Activated CD4-positive, alpha-beta memory T cell treated with anti-CD3 and anti-CD28 coated beads, Interleukin-2, amount 10 ng/mL, durations not matched to agents 7 days and 5 days (primary cell): ENCODE results near the gene PLD3. TPM values are rescaled to one million over a fixed set of nuclear protein-coding genes. Genes with fewer than 3 reads are reported as not detected.
"Not testable (repeated sequence)": the region's sequence is repeated elsewhere in the genome, so short reads cannot be mapped to it uniquely, and the experiment has no call there.

Source experiments
- CTCF ChIA-PET: fragments of 350-600 bp; sonication (Branson Sonifier 250); formaldehyde crosslinking; loops from one replicate; lab custom pipeline; 2021; ENCODE audit warnings: antibody characterized with exemption, inconsistent platforms; lab: Charles Lee
- POLR2A ChIA-PET: fragments of 350-600 bp; sonication (Branson Sonifier 250); formaldehyde crosslinking; loops from one replicate; lab custom pipeline; 2021; ENCODE audit warnings: antibody characterized with exemption; lab: Charles Lee
- DNase-seq: peaks from one replicate; pipeline ENCODE4 v3.0.0-alpha.2; 2020
- H3K27ac Mint-ChIP-seq: one replicate; pipeline ENCODE4 v1.8.0; 2021; ENCODE audit warnings: mild to moderate bottlenecking, mixed read lengths
- H3K27me3 Mint-ChIP-seq: one replicate; pipeline ENCODE4 v1.8.0; 2021; ENCODE audit warnings: mixed read lengths
- H3K36me3 Mint-ChIP-seq: one replicate; pipeline ENCODE4 v1.8.0; 2021; ENCODE audit warnings: low read depth, mixed read lengths
- H3K4me1 Mint-ChIP-seq: one replicate; pipeline ENCODE4 v1.8.0; 2021; ENCODE audit warnings: mixed read lengths
- H3K4me3 Mint-ChIP-seq: one replicate; pipeline ENCODE4 v1.8.0; 2021; ENCODE audit warnings: mild to moderate bottlenecking, mixed read lengths
- H3K9me3 Mint-ChIP-seq: one replicate; pipeline ENCODE4 v1.8.0; 2021; ENCODE audit warnings: mixed read lengths
- total RNA-seq, 2 experiments: library from RNA; stranded (reverse); gene quantifications; one replicate each; pipeline ENCODE4 v1.2.3, GENCODE V29; 2021

PLD3 gene
- total RNA-seq, 2 experiments from 2014 or later: 92.4 to 100 TPM

DNA sequence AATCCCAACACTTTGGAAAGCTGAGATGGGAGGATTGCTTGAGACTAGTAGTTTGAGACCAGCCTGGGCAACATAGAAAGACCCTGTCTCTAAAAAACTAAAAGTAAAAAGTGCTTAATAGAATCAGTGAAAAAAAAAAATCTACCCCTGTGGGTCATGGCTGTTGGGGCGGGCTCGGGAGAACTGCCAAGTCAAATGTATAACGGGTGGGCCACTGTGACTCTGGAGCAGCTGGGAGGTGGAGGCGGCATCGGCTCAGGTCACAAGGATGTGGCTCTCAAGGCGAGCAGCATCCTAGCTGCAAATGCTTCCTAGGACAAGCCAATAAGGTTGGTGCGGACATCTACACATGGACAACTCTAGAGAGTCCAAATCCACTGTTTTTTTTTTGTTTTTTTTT, 31.2 kb upstream of the PLD3 start:
- H3K27ac Mint-ChIP-seq: no peak overlapping the region
- H3K9me3 Mint-ChIP-seq: no peaks in the 10 kb centered on the region
- H3K36me3 Mint-ChIP-seq: peaks cover 21% of the 10 kb centered on the region
- CTCF ChIA-PET: no interaction called here
- no peaks in the 10 kb centered on the region for H3K27me3 Mint-ChIP-seq
- peaks cover 6% of the 10 kb centered on the region for H3K4me1 Mint-ChIP-seq
- H3K4me3 Mint-ChIP-seq: no peak overlapping the region
- POLR2A ChIA-PET: no interaction called here
- no peak for DNase-seq

- no peak overlapping the region for H3K27ac Mint-ChIP-seq
- H3K36me3 Mint-ChIP-seq: peaks cover 44% of the 10 kb centered on the region
- no peak overlapping the region for H3K4me3 Mint-ChIP-seq
- ChIA-PET POLR2A (no interaction called here), CTCF (no interaction called here)
- no peaks in the 10 kb centered on the region for H3K9me3 Mint-ChIP-seq
- DNase-seq: no peak
- H3K27me3 Mint-ChIP-seq: no peaks in the 10 kb centered on the region
- no peaks in the 10 kb centered on the region for H3K4me1 Mint-ChIP-seq
Measured at GRCh38 chr19:40320558-40320935, 27.9 kb upstream of the PLD3 start.

- no peaks in the 10 kb centered on the region for H3K27me3 Mint-ChIP-seq
- POLR2A ChIA-PET: no interaction called here
- H3K4me3 Mint-ChIP-seq: no peak overlapping the region
- H3K4me1 Mint-ChIP-seq: no peaks in the 10 kb centered on the region
- no peaks in the 10 kb centered on the region for H3K9me3 Mint-ChIP-seq
- no peak for DNase-seq
- peaks cover 49% of the 10 kb centered on the region for H3K36me3 Mint-ChIP-seq
- H3K27ac Mint-ChIP-seq: no peak overlapping the region
- CTCF ChIA-PET: interaction anchor here (0.6 kb wide), 1 partner anchor 16 kb away, joined by 3 read pairs; no protein-coding TSS in a partner anchor
Measured at GRCh38 chr19:40321076-40321475, 27.4 kb upstream of the PLD3 start.

GRCh38 chr19:40321566-40322270, 26.8 kb upstream of the PLD3 start:
- H3K4me3 Mint-ChIP-seq: no peak overlapping the region
- no peaks in the 10 kb centered on the region for H3K9me3 Mint-ChIP-seq
- H3K4me1 Mint-ChIP-seq: no peaks in the 10 kb centered on the region
- POLR2A ChIA-PET: interaction anchor here (1.1 kb wide), 1 partner anchor 16 kb away, joined by 3 read pairs; no protein-coding TSS in a partner anchor
- CTCF ChIA-PET: interaction anchor here (0.6 kb wide), 1 partner anchor 16 kb away, joined by 3 read pairs; no protein-coding TSS in a partner anchor
- H3K27me3 Mint-ChIP-seq: no peaks in the 10 kb centered on the region
- peaks cover 47% of the 10 kb centered on the region for H3K36me3 Mint-ChIP-seq
- no peak for DNase-seq
- no peak overlapping the region for H3K27ac Mint-ChIP-seq

GRCh38 chr19:40322271-40322610, 26.3 kb upstream of the PLD3 start:
- no peak for DNase-seq
- Mint-ChIP-seq H3K9me3 (no peaks in the 10 kb centered on the region), H3K27ac (no peak overlapping the region), H3K27me3 (no peaks in the 10 kb centered on the region), H3K36me3 (peaks cover 45% of the 10 kb centered on the region), H3K4me3 (no peak overlapping the region), H3K4me1 (no peaks in the 10 kb centered on the region)
- ChIA-PET CTCF (no interaction called here), POLR2A (interaction anchor here (1.1 kb wide), 1 partner anchor 17 kb away, joined by 3 read pairs; no protein-coding TSS in a partner anchor)

DNA sequence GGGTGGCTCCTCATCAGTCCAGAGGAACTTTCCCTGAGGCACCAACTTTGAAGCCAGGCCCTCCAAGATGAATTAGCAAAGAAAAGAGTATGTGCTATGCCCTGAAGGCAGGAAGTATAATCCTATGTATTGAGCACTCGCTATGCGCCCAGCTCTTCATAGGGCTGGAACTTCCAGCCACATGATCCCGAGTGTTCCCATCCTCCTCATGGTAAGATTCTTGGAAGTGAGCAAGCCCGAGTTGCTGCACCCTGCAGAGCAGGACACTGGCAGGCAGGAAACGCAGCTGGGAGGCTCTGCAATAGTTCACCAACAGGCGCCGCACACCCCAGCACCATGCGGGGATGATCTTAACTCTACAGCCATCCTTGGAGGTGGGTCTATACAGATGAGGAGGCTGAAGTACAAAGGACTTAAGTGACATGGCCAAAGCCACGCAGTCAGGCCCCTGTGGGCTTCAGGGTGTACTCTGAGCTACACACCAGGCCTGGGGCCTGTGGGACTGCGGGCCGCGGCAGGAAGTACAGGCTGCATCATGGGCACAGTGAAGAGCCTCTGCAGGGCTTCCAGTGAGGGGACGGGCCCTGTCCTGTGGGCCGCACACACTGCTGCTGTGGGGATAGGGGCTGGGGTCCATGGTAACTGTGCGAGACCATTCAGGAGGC, 25.4 kb upstream of the PLD3 start:
- Mint-ChIP-seq H3K27me3 (no peaks in the 10 kb centered on the region), H3K36me3 (peaks cover 53% of the 10 kb centered on the region), H3K4me1 (no peaks in the 10 kb centered on the region), H3K9me3 (no peaks in the 10 kb centered on the region), H3K4me3 (no peak overlapping the region), H3K27ac (no peak overlapping the region)
- ChIA-PET POLR2A (no interaction called here), CTCF (no interaction called here)
- DNase-seq: no peak

- H3K4me3 Mint-ChIP-seq: no peak overlapping the region
- no peaks in the 10 kb centered on the region for H3K9me3 Mint-ChIP-seq
- no peaks in the 10 kb centered on the region for H3K4me1 Mint-ChIP-seq
- ChIA-PET CTCF (no interaction called here), POLR2A (no interaction called here)
- peaks cover 58% of the 10 kb centered on the region for H3K36me3 Mint-ChIP-seq
- no peak overlapping the region for H3K27ac Mint-ChIP-seq
- no peak for DNase-seq
- no peaks in the 10 kb centered on the region for H3K27me3 Mint-ChIP-seq
Measured at GRCh38 chr19:40323705-40324104, 24.8 kb upstream of the PLD3 start.

GRCh38 chr19:40326201-40326600, 22.3 kb upstream of the PLD3 start:
- H3K27me3 Mint-ChIP-seq: no peaks in the 10 kb centered on the region
- no peak overlapping the region for H3K27ac Mint-ChIP-seq

GRCh38 chr19:40331052-40331451, 17.4 kb upstream of the PLD3 start:
- ChIA-PET POLR2A (no interaction called here), CTCF (interaction anchor here (1.8 kb wide), 1 partner anchor 26 kb away, joined by 8 read pairs; no protein-coding TSS in a partner anchor)
- Mint-ChIP-seq H3K9me3 (no peaks in the 10 kb centered on the region), H3K27me3 (no peaks in the 10 kb centered on the region), H3K4me1 (no peaks in the 10 kb centered on the region), H3K36me3 (peaks cover 53% of the 10 kb centered on the region), H3K27ac (no peak overlapping the region), H3K4me3 (no peak overlapping the region)
- DNase-seq: no peak

More at GRCh38 chr19:40326201-40326600, 22.3 kb upstream of the PLD3 start:
- Mint-ChIP-seq H3K36me3 (peaks cover 64% of the 10 kb centered on the region), H3K4me1 (no peaks in the 10 kb centered on the region), H3K4me3 (no peak overlapping the region), H3K9me3 (no peaks in the 10 kb centered on the region)
- CTCF ChIA-PET: no interaction called here
- no peak for DNase-seq
- POLR2A ChIA-PET: interaction anchor here (0.7 kb wide), 1 partner anchor 547 kb away, joined by 3 read pairs; no protein-coding TSS in a partner anchor

GRCh38 chr19:40332669-40333068, 15.8 kb upstream of the PLD3 start:
- Mint-ChIP-seq H3K27ac (no peak overlapping the region), H3K9me3 (no peaks in the 10 kb centered on the region), H3K36me3 (peaks cover 50% of the 10 kb centered on the region), H3K27me3 (no peaks in the 10 kb centered on the region), H3K4me1 (no peaks in the 10 kb centered on the region), H3K4me3 (no peak overlapping the region)
- ChIA-PET CTCF (no interaction called here), POLR2A (no interaction called here)
- no peak for DNase-seq

- H3K4me3 Mint-ChIP-seq, H3K27me3 Mint-ChIP-seq, H3K9me3 Mint-ChIP-seq, CTCF ChIA-PET, POLR2A ChIA-PET, H3K4me1 Mint-ChIP-seq, H3K27ac Mint-ChIP-seq, DNase-seq: not testable (repeated sequence)
- peaks cover 46% of the 10 kb centered on the region for H3K36me3 Mint-ChIP-seq
Measured at GRCh38 chr19:40333083-40333482, 15.4 kb upstream of the PLD3 start.

GRCh38 chr19:40335101-40335500, 13.4 kb upstream of the PLD3 start:
- Mint-ChIP-seq H3K9me3 (no peaks in the 10 kb centered on the region), H3K36me3 (peaks cover 35% of the 10 kb centered on the region), H3K27me3 (no peaks in the 10 kb centered on the region), H3K27ac (no peak overlapping the region), H3K4me1 (no peaks in the 10 kb centered on the region), H3K4me3 (no peak overlapping the region)
- ChIA-PET CTCF (interaction anchor here (0.9 kb wide), 1 partner anchor 91 kb away, joined by 3 read pairs; no protein-coding TSS in a partner anchor), POLR2A (no interaction called here)
- DNase-seq: no peak

GRCh38 chr19:40335855-40336600, 12.5 kb upstream of the PLD3 start:
- peaks cover 33% of the 10 kb centered on the region for H3K36me3 Mint-ChIP-seq
- H3K27ac Mint-ChIP-seq: no peak overlapping the region
- POLR2A ChIA-PET: no interaction called here
- no peak overlapping the region for H3K4me3 Mint-ChIP-seq
- CTCF ChIA-PET: interaction anchor here (0.9 kb wide), 1 partner anchor 92 kb away, joined by 3 read pairs; no protein-coding TSS in a partner anchor
- no peaks in the 10 kb centered on the region for H3K9me3 Mint-ChIP-seq
- no peaks in the 10 kb centered on the region for H3K4me1 Mint-ChIP-seq
- DNase-seq: no peak
- no peaks in the 10 kb centered on the region for H3K27me3 Mint-ChIP-seq
